Measurements from ENCODE around the gene ABCC12. TPM values are rescaled to one million over a fixed set of nuclear protein-coding genes. Genes with fewer than 3 reads are reported as not detected.

The ABCC12 gene
- total and polyA plus RNA-seq, 4 donors: not detected

DNA sequence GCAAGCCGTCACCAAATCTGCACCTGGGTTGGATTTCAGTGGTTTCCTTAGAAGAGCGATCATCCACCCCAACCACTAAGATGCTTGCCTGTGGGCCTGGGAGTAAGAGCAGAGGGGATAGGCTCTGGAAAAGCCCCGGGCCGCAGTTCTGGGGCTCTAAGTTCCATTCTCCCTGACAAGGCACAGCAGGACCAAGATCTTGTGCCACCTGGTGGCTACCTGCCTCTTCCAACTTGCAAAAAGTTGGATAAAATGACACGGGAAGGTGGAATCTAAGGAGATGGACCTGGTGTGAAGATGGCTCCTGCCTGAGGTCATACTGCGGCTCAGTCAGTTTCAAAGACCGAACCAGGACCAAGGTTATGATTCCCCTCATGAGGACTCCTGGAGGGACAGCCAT is 42.3 kb downstream of the ABCC12 start:
- H3K27me3 ChIP-seq (ENCODE audit: control insufficient read depth in 3 of 3, insufficient read depth in 3 of 3, low read length in 2 of 3): no peaks in the 10 kb centered on the region
- no peaks in the 10 kb centered on the region for H3K36me3 ChIP-seq (ENCODE audit: control insufficient read depth in 4 of 4, insufficient read depth in 4 of 4, low read length in 4 of 4)
- no peak overlapping the region for H3K27ac ChIP-seq (ENCODE audit: low read depth in 1 of 2, low read length in 1 of 2)
- H3K9me3 ChIP-seq (ENCODE audit: control insufficient read depth in 4 of 4, insufficient read depth in 3 of 4, low read length in 3 of 4): no peaks in the 10 kb centered on the region
- TF ChIP-seq CTCF (IDR thresholded peaks at IDR 0.05; ENCODE audit: control extremely low read depth, extremely low read depth): no peak
- no peak overlapping the region for H3K4me3 ChIP-seq
- WGBS, 2 donors: 78 to 85% methylated on average over 7 of the region's 7 CpGs
- no peak overlapping the region for H3K9ac ChIP-seq (ENCODE audit: insufficient read depth in 1 of 2, low read length in 2 of 2)
- ATAC-seq (ENCODE audit: insufficient read depth, low FRiP score) (no peak), DNase-seq (no peak)
- H3K4me1 ChIP-seq (ENCODE audit: control insufficient read depth in 5 of 5, insufficient read depth in 5 of 5, low read length in 5 of 5): peaks cover 0 to 4% (median 0%) of the 10 kb centered on the region in 5 donors

GRCh38 chr16:48113001-48113400 is 42.8 kb downstream of the ABCC12 start:
- no peak for ATAC-seq (ENCODE audit: insufficient read depth, low FRiP score)
- H3K4me1 ChIP-seq (ENCODE audit: control insufficient read depth in 5 of 5, insufficient read depth in 5 of 5, low read length in 5 of 5): peaks cover 0 to 4% (median 0%) of the 10 kb centered on the region in 5 donors
- no peaks in the 10 kb centered on the region for H3K27me3 ChIP-seq (ENCODE audit: control insufficient read depth in 3 of 3, insufficient read depth in 3 of 3, low read length in 2 of 3)
- no peaks in the 10 kb centered on the region for H3K9me3 ChIP-seq (ENCODE audit: control insufficient read depth in 4 of 4, insufficient read depth in 3 of 4, low read length in 3 of 4)
- DNase-seq: no peak
- TF ChIP-seq CTCF (IDR thresholded peaks at IDR 0.05; ENCODE audit: control extremely low read depth, extremely low read depth): no peak
- no peak overlapping the region for H3K4me3 ChIP-seq
- 78 to 85% methylated on average over 6 of the region's 6 CpGs for WGBS, 2 donors
- H3K9ac ChIP-seq (ENCODE audit: insufficient read depth in 1 of 2, low read length in 2 of 2): no peak overlapping the region
- H3K36me3 ChIP-seq (ENCODE audit: control insufficient read depth in 4 of 4, insufficient read depth in 4 of 4, low read length in 4 of 4): no peaks in the 10 kb centered on the region
- no peak overlapping the region for H3K27ac ChIP-seq (ENCODE audit: low read depth in 1 of 2, low read length in 1 of 2)

DNA sequence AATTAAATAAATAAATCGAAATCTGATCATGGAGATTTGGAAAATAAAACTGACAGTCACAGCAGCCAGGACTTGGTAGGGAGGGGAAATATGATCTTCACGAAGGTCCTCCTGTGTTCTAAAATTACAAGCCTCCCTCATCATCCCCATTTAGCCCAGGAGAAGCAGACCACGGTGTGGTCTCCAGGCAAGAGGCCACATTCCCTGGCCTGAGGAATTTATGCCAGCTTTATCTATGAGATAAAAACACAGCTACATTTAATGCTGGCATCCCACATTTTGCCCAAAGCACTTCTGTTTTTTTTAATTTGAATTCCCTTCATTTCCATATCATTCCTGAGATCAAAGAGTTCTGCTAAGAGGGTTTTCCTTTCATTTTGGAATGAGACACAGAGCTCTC is 43.2 kb downstream of the ABCC12 start:
- Histone ChIP-seq H3K27ac (ENCODE audit: low read depth in 1 of 2, low read length in 1 of 2) (no peak overlapping the region), H3K27me3 (ENCODE audit: control insufficient read depth in 3 of 3, insufficient read depth in 3 of 3, low read length in 2 of 3) (no peaks in the 10 kb centered on the region), H3K9me3 (ENCODE audit: control insufficient read depth in 4 of 4, insufficient read depth in 3 of 4, low read length in 3 of 4) (no peaks in the 10 kb centered on the region), H3K9ac (ENCODE audit: insufficient read depth in 1 of 2, low read length in 2 of 2) (no peak overlapping the region), H3K36me3 (ENCODE audit: control insufficient read depth in 4 of 4, insufficient read depth in 4 of 4, low read length in 4 of 4) (no peaks in the 10 kb centered on the region), H3K4me3 (no peak overlapping the region), H3K4me1 (ENCODE audit: control insufficient read depth in 5 of 5, insufficient read depth in 5 of 5, low read length in 5 of 5) (peaks cover 0 to 4% (median 0%) of the 10 kb centered on the region in 5 donors)
- no peak for TF ChIP-seq CTCF (IDR thresholded peaks at IDR 0.05; ENCODE audit: control extremely low read depth, extremely low read depth)
- ATAC-seq (ENCODE audit: insufficient read depth, low FRiP score): no peak
- DNase-seq: no peak
- WGBS, 2 donors: 62 to 75% methylated on average over 3 of the region's 3 CpGs

DNA sequence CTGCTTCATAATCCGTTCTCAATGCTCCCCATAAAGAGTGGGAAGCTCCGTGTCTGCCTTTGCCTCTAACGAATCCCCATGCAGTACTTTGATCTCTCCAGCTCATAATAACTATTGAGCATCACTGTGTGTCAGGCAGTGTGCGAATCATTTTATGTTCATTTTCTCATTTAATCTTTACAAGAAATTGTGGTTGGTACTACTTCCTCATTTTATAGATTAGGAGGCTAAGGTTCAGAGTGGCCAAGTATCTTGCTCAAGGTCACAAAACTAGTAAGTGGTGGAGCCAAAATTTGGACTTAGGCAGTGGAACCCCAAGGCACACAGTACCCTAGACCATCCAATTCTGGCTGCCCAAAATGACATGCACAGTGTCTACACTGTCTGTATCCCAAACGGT is 44.8 kb downstream of the ABCC12 start:
- Histone ChIP-seq H3K36me3 (ENCODE audit: control insufficient read depth in 4 of 4, insufficient read depth in 4 of 4, low read length in 4 of 4) (no peaks in the 10 kb centered on the region), H3K9ac (ENCODE audit: insufficient read depth in 1 of 2, low read length in 2 of 2) (no peak overlapping the region), H3K4me1 (ENCODE audit: control insufficient read depth in 5 of 5, insufficient read depth in 5 of 5, low read length in 5 of 5) (no peaks in the 10 kb centered on the region), H3K27me3 (ENCODE audit: control insufficient read depth in 3 of 3, insufficient read depth in 3 of 3, low read length in 2 of 3) (no peaks in the 10 kb centered on the region), H3K9me3 (ENCODE audit: control insufficient read depth in 4 of 4, insufficient read depth in 3 of 4, low read length in 3 of 4) (no peaks in the 10 kb centered on the region), H3K4me3 (no peak overlapping the region), H3K27ac (ENCODE audit: low read depth in 1 of 2, low read length in 1 of 2) (no peak overlapping the region)
- no peak for ATAC-seq (ENCODE audit: insufficient read depth, low FRiP score)
- WGBS, 2 donors: 86 to 87% methylated on average over 5 of the region's 5 CpGs
- DNase-seq: no peak
- TF ChIP-seq CTCF (IDR thresholded peaks at IDR 0.05; ENCODE audit: control extremely low read depth, extremely low read depth): no peak

Data from lung (tissue), 12 donors.